ENCODE results near the gene URB1.

Gene URB1

DNA sequence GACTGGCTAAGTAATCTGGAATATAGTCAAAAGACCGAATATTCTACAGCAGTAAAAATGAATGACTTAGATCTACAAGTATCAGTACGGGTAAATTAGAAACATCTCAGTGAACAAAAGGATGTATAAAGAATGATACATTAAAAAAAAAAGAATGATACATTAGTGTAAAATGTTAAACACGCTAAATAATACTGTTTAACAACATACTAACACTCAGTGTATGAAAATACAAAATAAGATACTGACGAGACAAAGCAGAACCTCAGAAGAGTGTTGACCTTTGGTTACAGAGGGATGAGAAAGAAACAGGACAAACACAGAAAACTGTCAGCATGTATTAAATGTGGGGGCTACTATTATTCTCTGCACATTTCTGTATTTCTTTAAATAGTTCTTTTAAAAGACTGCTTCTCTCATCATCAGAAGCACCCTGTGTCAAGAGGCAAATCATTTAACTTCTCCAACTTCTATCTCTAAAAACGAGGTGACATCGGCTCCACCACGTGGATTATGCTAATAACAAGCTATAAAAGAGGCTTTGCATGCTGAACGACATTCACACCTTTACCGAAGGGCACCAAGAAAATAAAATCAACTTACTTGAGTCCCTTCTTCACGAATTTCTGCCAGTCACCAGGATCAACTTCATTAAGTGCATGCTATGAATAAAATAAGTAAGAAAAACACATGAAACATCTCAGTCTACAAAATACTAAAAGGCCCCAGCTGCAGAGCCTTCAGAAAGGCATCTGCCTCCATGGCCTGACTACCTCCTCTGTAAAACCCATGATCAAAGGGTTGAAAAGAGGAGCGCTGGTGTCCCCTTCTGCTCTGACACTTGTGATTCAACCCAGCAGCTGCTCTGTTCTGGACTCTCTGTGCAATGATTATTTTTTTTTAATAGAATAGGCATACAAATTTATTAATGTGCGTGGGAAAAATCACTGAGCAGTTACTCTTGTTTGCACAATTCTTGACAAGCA, 51.7 kb downstream of the URB1 start:
- DNase-seq: no peak

DNA sequence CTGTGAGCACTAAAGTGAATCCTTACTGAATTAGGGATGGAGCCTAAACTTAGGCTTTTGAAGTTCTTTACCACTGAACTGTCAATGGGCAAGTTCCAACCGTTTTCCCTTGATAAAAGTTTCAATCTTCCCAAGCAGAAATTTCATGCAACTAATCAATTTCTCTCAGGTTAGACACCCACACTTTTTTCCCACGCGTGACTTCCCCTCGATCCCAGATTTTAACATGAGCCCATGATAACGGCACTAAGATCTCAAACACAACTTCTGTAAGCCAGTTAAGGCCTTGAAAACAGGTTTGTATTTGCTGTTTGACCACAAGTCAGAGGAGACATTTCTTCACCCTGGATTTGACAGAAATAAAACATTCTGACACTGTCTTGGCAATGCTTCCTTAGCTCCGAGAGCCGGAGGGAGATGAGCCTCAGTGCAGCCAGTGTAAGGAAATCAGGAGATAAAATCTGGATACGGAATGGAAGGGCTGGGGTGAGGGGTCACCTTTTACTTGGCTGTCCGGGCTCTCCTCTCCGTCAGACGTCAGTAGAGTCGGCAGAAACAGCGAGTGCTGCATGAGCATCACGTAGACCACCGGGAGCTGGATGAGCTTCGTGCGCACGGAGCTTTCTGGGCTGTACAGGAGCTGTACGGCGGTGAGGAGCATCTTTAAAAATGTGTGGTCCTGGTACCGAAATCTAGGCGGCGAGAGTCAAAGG, 54.4 kb downstream of the URB1 start:
- no peak for DNase-seq

DNA sequence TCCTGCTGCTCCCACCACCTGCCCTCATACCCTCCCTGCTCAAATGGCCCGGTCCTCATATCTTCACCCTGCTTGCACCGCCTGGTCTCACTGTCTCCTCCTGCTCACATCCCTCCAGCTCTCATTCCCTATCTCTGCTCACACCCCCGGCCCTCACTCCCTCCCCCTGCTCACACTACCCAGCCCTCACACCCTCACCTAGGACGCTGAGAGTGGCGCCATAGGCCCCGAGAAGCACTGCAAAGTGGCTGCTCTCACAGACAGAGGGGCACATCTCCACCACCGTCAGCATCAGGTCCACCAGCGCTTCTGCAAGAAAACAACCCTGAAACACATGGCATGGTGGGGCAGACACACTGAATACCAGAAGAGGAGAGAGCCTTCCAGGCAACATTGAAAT, 55.6 kb downstream of the URB1 start:
- DNase-seq: no peak

DNA sequence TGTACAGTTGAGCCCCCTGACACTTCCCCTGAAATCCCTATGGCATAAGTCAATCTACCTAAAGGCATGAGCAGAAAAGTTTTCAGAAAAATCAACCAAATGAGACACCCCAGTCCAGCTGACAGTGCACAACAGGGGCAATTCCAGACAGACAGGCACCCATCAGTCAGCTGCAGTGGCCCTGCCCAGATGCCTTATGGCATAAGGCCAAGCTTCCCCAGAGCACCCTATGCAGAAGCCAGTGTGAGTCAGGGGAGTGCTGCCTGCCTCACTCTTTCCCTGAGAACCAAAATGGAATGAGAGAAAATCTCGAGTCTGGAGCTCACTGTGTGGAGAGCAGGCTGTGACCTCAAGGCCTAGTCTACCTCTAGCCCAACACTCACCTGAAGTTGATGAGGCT, 56.1 kb downstream of the URB1 start:
- no peak for DNase-seq

DNA sequence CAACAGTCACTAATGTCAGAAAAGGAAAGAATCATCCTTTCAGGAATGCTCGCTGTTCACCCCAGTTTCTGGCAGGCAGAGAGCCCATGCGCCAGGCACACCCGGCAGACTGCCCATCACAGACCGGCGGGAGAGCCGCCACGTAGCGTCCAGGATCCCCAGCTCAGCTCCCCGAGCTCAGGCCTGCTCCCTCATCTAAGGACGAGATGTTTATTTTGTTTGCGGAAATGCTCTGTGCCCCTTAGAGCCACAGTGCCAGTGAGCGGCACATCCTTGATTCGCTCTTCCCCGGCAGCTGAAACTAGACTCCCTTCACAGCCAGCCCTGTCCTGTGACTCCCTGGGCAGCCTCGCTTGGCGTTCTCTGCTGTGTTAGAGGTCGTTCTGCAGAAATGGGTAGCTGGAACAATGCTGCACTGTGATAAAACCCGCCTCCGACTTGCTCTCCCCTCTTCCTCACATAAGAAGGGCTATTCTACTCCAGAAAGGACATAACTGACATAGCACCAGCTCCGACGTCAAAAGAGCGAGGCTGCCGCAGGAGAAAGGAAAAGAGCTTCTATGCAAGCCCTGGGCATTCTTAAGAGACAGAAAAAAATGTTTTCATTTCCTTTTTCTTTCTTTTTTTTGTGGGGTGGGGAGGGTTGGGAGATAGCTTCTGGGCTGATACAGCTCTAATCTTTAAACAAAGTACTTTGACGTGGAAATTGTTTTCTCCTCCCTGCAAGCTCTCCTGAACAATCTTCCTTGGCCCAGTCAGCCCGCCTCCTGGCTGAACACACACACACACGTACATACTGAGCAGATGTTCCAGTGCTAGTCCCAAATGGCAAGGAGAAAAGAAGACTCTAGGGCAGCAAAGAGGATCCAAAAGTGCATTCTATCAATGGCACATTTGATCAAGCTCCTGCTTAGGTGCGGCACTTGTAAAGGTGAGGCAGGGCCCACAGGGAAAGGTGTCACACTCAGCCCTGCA, 56.9 kb downstream of the URB1 start:
- DNase-seq: no peak

DNA sequence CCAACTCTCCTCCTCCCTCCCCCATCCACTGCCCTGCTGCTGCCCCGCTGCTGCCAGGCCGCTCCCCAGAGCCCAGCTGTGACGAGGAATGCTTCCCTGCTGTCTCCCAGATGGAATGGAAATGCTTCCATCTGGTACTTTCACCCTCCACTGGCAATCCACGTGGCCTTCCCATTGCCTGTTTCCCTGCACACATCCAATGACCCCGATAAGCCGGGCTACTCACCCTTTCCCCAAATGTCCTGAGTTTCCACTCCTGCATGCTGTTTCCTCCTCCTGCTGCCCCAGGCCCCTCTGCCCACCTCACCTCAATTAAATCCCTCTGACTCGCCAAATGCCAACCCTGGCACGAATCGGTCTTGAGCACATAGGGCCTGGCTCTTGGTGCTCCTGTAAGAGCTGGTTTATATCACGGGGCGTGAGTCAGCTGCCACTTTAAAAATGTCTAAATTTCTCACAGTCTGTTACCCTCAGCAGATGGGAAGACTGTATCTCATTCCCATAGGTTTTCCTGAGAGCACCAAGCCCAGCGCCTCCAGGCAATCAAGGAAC, 57.8 kb downstream of the URB1 start:
- DNase-seq: no peak

DNA sequence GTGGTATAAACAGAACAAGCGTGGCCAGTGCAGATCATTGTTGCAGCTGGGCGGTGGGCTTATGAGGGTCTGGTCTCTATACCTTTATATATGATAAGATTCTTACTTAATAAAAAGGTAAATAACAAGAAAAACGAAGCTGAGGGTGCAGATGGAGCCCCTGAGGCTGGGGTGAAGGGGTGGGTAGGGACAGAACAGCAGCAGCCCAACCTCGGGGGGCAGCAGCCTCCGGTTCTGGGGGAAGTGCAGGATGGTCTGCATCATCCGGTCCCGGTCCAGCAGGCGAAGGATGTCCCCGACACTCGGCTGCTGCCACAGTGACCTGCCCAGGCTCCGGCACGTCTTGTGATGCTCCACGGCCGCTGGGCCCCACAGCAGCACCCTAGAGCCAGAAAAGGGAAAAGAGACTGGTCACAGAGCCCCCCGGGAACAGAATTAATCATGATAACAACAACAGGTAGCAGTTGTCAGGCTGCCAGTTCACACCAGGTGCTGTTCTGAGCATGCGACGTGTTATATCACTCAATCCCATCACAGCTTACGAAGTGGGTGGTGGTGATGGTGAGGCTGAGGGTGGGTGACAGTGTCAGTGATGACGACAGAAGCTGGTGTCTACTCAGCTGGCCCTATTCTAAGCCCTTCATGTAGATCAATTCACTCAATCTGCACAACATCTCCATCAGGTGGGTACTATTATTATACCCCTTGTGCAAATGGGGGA, 58.7 kb downstream of the URB1 start:
- DNase-seq: no peak

DNA sequence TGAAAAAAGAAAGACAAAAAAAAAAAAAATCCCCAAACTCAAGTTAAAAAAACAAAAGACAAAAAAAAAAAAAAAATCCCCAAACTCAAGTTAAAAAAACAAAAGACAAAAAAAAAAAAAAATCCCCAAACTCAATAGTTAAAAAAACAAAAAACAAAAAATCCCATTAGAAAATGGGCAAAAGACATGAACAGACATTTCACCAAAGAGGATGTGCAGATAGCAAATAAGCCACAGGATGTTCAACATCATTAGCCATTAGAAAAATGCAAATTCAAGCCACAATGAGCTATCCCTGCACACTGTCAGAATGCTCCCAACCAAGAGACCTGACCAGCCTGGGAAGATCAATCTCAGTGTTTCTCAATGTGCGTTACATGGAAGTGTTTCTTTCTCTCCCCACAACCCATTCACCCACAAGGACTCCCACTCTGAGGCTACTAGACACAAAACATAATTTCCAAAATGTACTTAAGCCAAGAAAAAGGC, 60.3 kb downstream of the URB1 start:
- no peak for DNase-seq

DNA sequence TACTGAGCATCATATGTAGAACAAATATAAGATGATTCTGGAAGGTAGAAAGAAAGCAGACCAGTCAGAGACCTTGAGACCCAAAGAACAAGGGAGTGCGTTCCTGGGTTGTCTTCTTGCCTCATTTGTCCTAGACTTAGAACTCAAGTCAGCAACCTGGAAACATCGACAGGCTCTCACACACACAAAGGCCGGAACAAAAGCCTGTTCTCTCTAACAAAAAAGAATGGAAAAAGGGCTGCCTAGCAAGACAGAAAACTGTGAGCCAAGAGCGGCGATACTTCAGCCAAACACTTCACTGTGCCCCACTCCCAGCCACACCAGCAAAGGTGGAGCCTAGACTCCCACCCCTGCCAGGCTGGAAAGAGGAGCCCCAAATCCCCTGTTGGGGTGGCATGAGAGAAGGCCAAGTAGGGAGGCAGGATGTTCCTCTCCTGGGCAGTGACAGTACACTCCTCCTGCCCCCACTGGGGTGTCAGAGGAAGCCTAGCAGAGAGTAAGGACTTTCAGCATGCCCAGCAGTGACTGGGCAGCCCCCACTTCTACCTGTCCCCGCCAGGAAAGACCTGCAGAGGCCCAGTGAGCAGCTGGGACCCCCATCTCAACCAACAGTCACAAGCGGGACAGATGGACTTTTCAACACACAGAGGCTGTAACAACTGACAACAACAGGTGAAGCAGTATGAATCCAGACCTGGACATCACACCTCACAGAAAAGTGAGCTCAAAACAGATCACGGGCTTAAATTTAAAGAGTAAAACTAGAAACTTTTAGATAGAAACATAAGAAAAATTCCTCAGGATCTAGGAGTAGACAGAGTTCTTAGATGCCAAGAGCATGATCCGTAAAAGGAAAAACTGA, 61.1 kb downstream of the URB1 start:
- DNase-seq: no peak

DNA sequence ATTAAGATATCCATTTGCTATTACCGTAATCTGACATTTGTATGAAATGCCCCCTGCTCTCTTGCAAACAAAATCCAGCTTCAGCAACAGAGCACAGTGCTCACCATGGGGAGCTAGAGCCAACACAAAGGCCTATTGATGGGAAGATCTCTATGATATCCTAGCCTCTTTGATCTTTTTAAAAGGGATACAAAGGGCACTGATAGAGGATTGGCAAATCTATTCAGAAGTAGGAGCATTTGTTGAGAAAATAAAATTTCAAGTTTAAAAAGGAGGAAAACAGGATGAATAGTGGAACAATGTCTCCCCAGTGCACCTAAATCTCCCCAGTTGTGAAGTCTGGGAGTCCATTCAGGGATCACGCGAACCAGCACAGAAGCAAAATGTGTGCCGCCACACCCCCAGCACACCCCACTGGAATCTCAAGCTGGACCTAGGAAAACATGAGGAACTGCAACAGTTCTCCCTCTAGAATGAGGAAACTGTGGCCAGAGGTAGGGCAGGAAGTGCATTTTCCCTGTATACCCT, 62.0 kb downstream of the URB1 start:
- DNase-seq: no peak

DNA sequence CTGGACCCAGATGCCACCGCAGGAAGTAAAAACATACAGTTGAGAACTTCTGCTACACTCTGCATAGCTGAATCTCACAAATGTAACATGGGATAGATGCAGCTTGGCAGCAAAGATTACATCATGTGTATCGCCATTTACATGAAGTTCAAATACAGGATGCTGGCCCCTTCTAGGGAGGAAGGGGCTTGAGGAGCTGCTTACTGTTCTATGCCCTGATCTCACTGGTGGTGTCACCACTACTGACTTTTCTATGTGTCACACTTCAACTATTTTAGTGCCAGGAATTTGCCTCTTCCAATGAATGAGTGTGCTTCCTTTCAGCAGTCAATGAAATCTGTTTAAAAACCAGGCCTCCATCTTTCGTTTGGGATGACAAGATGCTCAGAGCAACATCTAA, 63.0 kb downstream of the URB1 start:
- no peak for DNase-seq

DNA sequence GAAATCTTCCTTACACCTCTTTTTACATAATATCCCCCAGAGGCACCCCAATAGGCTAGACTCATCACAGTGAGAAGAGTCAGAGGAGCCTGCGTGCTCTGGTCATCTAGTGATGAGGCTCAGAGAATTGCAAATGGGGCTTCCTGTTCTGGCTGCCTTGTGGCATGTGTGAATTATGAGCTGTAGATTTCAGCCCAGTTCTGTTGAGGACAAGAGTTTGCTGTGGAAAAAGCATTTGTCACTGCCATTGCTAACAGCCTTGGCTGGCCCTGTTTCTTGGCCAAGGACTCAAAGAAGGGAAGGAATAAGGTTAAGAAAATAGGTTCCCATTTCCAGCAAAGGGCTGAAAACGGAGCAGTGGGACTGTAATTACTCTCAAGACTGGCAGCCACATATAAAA, 63.5 kb downstream of the URB1 start:
- DNase-seq: no peak

DNA sequence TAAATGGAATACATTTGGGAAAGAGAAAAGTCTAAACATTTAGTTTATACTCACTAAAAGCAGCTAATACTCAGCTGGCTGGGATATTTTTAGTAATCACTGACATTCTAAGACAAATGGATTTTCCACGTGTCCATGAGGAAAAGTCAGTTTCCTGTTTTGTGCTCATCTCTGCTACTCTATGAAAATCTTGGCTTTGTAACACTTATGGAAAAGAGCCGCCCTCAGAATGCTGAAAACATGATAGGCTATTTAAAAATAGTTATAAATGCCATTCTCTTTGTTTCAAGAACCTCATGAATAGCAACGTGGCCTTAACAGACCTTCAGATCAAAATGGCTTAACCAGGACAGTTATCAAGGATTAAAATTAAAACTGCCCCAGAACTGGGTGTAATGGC, 64.2 kb downstream of the URB1 start:
- DNase-seq: no peak

DNA sequence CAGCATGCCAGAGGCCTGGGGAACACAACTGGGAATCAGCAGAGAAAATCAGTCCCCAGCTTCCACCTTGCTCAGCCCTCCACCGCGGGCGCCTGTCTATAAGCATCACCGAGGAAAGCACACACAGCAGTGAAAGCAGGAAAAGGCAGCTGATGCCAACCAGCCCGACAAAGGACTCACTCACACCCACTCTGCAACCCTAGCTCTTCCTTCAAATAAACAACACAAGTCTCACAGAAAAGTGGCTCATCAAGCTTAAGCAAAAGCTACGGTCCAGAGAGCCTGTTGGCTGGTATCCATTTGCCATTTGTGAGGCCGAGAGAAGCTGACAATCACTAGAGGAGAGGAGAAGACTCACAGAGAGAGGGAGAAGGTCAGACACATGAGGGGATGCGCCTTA, 67.1 kb downstream of the URB1 start:
- no peak for DNase-seq

DNA sequence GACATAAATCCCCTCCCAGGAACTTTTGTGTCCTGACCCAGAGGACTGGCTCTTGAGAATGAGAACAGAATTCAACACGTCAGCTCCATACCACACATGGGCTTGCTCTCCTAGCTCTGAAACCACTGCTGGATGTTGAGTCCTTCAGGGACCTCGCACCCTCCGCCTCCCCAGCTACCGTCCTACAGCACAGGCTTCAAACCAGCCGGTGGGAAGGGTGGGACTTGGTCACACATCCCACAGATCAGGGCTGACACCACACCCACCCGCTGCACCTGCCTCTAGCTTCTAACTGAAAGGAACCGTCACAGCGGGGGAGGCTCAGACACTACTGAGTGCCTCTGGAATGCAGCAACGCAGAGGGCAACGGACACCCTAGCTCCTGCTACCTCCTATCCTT, 70.1 kb downstream of the URB1 start:
- DNase-seq: no peak

DNA sequence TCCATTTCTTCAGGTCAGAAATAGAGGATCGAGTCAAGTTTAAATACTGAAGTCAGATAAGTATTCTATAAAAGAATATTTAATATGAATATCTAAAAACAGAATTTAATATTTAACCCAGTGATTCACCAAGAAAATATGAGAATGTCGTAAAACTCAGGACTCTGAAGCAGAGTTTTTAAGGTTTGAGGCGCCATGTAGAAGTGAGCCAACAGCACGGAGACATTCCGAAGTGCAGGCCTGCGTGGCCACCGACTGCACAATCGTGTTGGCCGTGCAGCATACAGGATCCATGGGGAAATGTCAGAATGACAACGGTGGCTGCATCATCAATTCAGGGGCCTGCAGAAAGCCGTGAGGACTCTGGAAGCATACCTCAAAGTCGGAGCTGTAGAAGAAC, 70.7 kb downstream of the URB1 start:
- DNase-seq: no peak

DNA sequence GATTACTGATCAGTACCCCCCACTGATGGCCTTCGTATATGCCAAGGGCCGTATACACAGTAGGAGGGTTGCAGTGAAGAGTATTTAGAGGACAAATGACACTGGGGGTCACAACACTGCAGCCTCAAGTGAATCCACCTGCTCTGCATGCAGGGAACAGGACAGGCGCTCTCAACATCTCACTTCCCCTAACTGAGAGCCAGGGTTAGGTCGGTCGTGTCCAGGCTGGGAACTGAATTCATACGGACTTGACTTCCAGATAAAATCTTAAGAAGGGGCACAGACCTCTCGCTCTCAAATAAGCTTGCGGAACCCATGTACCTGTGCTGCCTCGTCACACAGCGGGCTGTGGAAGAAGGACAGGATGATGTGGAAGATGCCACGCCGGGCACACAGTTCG, 71.3 kb downstream of the URB1 start:
- DNase-seq: no peak

DNA sequence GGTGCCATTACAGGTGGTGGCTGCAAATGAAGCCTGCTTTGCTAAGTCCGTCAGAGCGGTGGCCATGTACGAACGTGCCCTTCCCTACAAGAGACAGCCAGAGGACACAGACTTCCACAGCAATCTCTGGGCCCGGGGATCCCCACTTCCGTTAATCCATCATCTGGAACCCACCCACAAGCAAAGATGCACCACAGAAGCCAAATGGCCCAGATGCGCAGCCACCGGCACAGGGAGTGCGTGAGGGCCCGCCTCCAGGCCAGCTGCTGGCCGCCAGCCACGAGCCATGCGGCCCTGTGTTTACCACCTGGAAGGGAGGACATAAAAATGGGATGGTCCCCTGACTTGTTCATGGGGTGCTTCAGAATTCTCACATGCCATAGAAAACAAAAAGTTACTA, 72.1 kb downstream of the URB1 start:
- DNase-seq: no peak

DNA sequence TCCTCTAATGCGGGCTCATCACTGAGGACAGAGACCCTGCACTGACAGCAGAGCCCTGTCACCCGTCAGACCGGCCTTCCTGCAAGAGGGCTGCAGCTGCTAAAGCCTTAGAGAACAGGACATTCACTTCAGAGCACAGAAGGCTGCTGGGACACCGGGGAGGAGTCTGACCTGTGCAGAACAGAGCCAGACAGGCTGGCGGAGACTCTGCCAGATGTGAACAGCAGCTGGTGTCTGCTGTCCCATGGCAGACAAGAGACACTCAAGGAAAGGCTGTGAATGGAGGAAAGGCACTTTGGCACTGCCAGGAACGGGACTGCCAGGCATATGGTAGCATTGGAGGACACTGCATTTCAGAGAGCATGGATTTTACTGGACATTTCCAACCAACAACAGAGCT, 72.8 kb downstream of the URB1 start:
- DNase-seq: no peak

DNA sequence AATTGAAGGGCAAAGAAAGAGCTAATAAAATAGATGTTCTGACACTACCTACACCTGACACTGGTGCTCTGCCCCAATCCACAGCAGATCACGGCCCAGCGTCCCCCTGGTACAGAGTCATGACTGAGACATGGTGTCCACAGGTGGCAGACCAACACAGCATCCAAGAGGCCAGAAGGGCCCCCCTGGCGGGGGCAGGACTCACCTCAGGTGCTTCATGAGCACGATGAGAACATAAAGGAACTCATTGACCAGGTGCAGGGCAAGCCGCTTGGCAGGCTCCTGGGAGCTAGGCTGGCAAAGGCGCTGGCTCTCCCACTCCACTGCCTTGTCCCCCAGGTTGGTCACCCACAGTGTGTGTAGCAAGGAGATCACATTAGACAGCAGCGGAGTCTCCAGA, 73.8 kb downstream of the URB1 start:
- DNase-seq: no peak

DNA sequence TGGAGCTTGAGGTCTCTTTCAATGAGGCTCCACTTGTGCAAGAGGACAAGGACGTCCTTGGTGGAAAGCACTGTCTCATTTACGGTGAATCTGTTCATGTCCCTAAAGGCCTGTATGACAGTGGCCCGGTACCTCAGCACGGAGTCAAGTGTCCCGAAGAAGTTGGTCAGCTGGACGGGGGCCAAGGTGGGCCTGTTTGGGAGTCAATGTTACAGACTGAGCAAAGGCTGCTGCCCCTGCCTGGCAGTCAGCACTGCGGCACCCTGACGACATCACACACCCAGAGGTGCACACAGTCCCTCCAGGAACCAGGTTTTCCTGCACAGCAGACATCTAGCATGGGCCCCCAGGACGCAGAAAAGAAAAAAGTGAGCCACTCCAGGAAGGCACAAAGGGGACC, 75.1 kb downstream of the URB1 start:
- no peak for DNase-seq
